Ovary (tissue), 9 donors: ENCODE data around the gene MDP1. TPM values are rescaled to one million over a fixed set of nuclear protein-coding genes. Genes with fewer than 3 reads are reported as not detected.
"Not testable (repeated sequence)": the region's sequence is repeated elsewhere in the genome, so short reads cannot be mapped to it uniquely, and the experiment has no call there.

ENCODE experiments used
- DNase-seq, 5 donors: peaks; one replicate each; pipeline ENCODE4 v3.0.0-alpha.2; 2019 to 2020
- H3K27ac ChIP-seq, 2 donors: fragments of 200-600 bp; one replicate each; pipeline versions ENCODE4 v1.5.1 to v1.8.0; 2019 to 2022
- H3K27me3 ChIP-seq: fragments of 200-600 bp; one replicate; pipeline ENCODE4 v1.8.0; 2022
- H3K36me3 ChIP-seq: fragments of 200-600 bp; sonication (generic); one replicate; pipeline ENCODE4 v1.5.1; 2019
- H3K4me1 ChIP-seq: one replicate; pipeline ENCODE4 v1.8.1; 2013; ENCODE audit warnings: mild to moderate bottlenecking, moderate library complexity; ENCODE audit not compliant: insufficient read depth
- H3K4me3 ChIP-seq: fragments of 200-600 bp; sonication (generic); one replicate; pipeline ENCODE4 v1.5.1; 2017
- H3K9me3 ChIP-seq, 2 donors: fragments of 200-600 bp in 1 of 2; sonication (generic) in 1 of 2; one replicate each; pipeline versions ENCODE4 v1.5.1 to v1.8.1; 2013 to 2019; ENCODE audit warnings: mild to moderate bottlenecking in 1 of 2, moderate library complexity in 1 of 2
- EP300 ChIP-seq: sonication (generic); formaldehyde crosslinking; IDR thresholded peaks from one replicate; pipeline ENCODE4 v1.6.1; 2017; ENCODE audit warnings: antibody characterized with exemption
- POLR2A ChIP-seq: fragments of 450-650 bp; IDR thresholded peaks from one replicate; pipeline ENCODE4 v1.6.1; 2017; ENCODE audit warnings: antibody characterized with exemption, mild to moderate bottlenecking, moderate library complexity
- WGBS, 3 donors: extraction: QIAGEN DNeasy Blood & Tissue Kit in 1 of 3; methylation state at CpG; one replicate each; pipeline versions ENCODE4 v1.1.5 to v1.1.7; 2013 to 2017; 5-methylcytosine and 5-hydroxymethylcytosine counted together
- intact Hi-C, 4 donors: fragments of 100-400 bp; cut with DNase I; formaldehyde crosslinking; loops; one replicate each; pipeline versions ENCODE4 v1.11.0 to v1.15.1; 2022 to 2023
- polyA plus RNA-seq, 2 donors: library from polyadenylated mRNA; stranded (reverse); fragments of 200-250 nt in 1 of 2; fragments of 350-450 nt in 1 of 2; fragmentation: Illumina TruSeq in 1 of 2; extraction: RNeasy Lipid Tissue Mini Kit (QIAGEN cat#74804) in 1 of 2; gene quantifications; one replicate each; pipeline ENCODE4 v1.2.3, GENCODE V29; 2013 to 2014
- total RNA-seq, 7 donors: library from RNA; depleted of rRNA in 2 of 7; stranded (reverse); fragments of >200 nt in 2 of 7; fragmentation: NEBNext Ultra II Directional in 3 of 7; extraction: Animal tissue kit (Norgen Biotek cat#: 25700) in 3 of 7; gene quantifications; one replicate each; pipeline versions ENCODE4 v1.1.0 to v1.2.4, GENCODE V29; 2016 to 2023
- TF ChIP-seq, protein P1 (sequence below), 3 donors: fragments of 450-650 bp in 2 of 3; fragments of 200-600 bp in 1 of 3; IDR thresholded peaks; one replicate each; pipeline versions ENCODE4 v1.5.1 to v1.8.0; 2016 to 2022; ENCODE audit warnings: antibody characterized with exemption in 3 of 3, mild to moderate bottlenecking in 1 of 3
- donor health status: DM: no; HTN: no; CAD: no; lungs with moderate emphysema.
- donor health status: DM: no; HTN: no; CAD: no.
- donor health status: Bipolar disorder and iron deficiency.
- donor health status: DM: yes; HTN: yes; CAD: no.
- donor health status: DM: no; HTN: no; CAD: no.
- donor health status: DM: yes; HTN: yes; CAD: no.

Gene MDP1
- total and polyA plus RNA-seq, 9 donors = 15.5 to 32.6 (median 19.4) TPM

DNA sequence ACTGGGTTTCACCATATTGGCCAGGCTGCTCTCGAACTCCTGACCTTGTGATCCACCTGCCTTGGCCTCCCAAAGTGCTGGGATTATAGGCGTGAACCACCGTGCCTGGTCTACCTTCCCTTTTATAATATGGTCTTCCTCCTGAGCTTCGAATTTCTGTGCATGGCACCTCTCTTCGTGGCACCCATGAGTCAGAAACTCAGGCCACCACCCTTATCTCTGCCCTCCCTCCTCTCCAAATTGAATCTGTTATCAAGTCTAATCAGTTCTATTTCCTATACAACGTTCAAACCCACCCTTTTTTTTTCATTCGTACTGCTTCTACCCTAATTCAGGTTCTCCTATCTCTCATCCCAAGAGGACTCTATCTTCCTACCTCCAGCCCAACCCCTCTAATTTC, 31.6 kb upstream of the MDP1 start:
- TF ChIP-seq EP300 = no peak
- TF ChIP-seq POLR2A = no peak
- TF ChIP-seq, protein P1, sequence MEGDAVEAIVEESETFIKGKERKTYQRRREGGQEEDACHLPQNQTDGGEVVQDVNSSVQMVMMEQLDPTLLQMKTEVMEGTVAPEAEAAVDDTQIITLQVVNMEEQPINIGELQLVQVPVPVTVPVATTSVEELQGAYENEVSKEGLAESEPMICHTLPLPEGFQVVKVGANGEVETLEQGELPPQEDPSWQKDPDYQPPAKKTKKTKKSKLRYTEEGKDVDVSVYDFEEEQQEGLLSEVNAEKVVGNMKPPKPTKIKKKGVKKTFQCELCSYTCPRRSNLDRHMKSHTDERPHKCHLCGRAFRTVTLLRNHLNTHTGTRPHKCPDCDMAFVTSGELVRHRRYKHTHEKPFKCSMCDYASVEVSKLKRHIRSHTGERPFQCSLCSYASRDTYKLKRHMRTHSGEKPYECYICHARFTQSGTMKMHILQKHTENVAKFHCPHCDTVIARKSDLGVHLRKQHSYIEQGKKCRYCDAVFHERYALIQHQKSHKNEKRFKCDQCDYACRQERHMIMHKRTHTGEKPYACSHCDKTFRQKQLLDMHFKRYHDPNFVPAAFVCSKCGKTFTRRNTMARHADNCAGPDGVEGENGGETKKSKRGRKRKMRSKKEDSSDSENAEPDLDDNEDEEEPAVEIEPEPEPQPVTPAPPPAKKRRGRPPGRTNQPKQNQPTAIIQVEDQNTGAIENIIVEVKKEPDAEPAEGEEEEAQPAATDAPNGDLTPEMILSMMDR (IDR thresholded peaks at IDR 0.05) = no peak
- 73 to 75% (median 74%) methylated on average over 7 of the region's 7 CpGs for WGBS, 3 donors
- H3K4me3 ChIP-seq = no peak overlapping the region
- H3K36me3 ChIP-seq = no peaks in the 10 kb centered on the region
- H3K4me1 ChIP-seq = peaks cover 2% of the 10 kb centered on the region
- no peaks in the 10 kb centered on the region for H3K27me3 ChIP-seq
- DNase-seq = peak in 1 of 5 donors; percentile 11
- no peaks in the 10 kb centered on the region for H3K9me3 ChIP-seq
- intact Hi-C loops = no loop called here
- no peak overlapping the region for H3K27ac ChIP-seq

DNA sequence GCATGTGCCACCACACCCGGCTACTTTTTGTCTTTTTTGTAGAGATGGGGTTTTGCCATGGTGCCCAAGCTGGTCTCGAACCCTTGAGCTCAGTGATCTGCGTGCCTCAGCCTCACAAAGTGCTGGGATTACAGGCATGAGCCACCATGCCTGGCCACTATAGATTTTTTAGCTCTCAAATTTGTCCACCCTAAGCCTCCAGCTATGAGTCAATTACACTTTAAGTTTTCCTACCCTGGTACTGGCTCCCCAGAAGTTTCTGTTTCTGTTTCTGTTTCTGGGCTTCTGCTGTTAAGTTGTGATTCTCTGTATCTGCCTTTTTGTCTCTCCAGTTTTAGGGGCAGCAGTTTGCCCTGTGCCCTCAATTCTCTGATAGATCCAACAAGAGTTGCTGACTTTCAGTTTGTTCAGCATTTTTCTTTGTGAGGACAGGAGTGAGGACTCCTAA, 30.9 kb upstream of the MDP1 start:
- no peak for TF ChIP-seq POLR2A
- TF ChIP-seq EP300 = no peak
- TF ChIP-seq, protein P1 (IDR thresholded peaks at IDR 0.05) = no peak
- Histone ChIP-seq H3K36me3 (no peaks in the 10 kb centered on the region), H3K27ac (no peak overlapping the region), H3K27me3 (no peaks in the 10 kb centered on the region), H3K9me3 (no peaks in the 10 kb centered on the region), H3K4me3 (no peak overlapping the region), H3K4me1 (peaks cover 2% of the 10 kb centered on the region)
- intact Hi-C loops = no loop called here
- WGBS, 3 donors = 81 to 94% (median 85%) methylated on average over 3 of the region's 3 CpGs
- DNase-seq = no peak

DNA sequence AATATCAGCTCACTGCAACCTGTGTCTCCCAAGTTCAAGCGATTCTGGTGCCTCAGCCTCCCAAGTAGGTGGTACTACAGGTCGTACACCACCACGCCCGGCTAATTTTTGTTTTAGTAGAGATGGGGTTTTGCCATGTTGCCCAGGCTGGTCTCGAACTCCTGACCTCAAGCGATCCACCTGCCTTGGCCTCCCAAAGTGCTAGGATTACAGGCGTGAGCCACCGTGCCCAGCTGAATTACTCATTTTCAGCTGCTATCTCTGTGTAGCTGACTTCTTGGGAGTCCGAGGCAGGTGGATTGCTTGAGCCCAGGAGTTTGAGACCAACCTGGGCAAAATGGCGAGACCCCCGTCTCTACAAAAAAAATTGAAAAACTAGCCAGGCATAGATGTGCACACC, 29.5 kb upstream of the MDP1 start:
- H3K27me3 ChIP-seq, H3K9me3 ChIP-seq, H3K36me3 ChIP-seq, H3K4me3 ChIP-seq, H3K27ac ChIP-seq, intact Hi-C loops, H3K4me1 ChIP-seq: not testable (repeated sequence)
- 85 to 93% (median 91%) methylated on average over 11 of the region's 11 CpGs for WGBS, 3 donors
- DNase-seq = peak in 1 of 5 donors; percentile 13

DNA sequence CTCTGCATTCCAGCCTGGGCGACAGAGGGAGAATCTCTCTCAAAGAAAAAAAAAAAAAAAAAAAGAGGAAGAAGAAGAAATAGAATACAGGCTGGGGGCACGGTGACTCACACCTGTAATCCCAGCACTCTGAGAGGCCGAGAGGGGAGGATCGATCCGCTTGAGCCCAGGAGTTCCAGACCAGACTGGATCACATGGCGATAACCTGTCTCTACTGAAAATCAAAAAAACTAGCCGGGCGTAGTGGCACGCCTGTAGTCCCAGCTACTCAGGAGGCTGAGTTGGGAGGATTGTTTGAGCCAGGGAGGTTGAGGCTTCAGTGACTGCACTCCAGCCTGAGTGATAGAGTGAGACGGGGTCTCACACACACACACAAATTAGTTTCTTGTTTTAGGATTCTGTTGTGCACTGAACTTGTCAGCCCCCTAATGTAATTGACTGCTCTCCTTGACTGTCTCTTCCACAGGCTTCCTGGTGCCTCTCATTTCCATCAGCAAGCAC, 27.5 kb upstream of the MDP1 start:
- TF ChIP-seq EP300 = no peak
- TF ChIP-seq, protein P1 (IDR thresholded peaks at IDR 0.05) = no peak
- no peaks in the 10 kb centered on the region for H3K27me3 ChIP-seq

DNA sequence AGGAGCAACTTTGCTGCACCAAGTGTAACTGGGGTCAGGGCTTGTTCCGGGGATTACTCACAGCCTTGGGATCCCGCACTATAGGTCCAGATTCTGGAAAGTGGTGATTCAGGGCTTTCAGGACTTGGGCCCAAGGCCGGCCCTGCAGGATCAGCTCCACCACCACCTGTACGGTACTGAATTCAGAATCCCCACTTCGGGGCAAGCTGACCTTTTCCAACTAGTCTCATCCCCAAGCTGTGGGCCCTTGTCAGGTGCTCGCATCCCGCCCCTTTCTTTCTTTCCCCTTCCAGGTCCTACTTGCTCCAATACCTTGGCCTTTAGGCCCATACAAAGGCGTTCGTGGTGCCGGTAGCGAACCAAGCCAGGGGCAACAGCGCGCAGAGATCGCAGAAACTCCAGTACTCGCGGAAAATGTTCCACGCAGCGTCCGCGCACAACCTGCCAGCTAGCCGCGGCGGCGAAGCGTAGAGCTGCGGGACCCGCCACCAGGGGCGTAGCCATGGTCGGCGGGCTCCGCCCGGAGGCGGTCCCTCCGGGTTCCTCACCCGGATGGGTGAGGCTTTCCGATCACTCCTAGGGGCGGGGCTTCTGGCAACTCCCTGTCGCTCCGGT, 26.1 kb upstream of the MDP1 start:
- intact Hi-C loops = loop anchor here in 3 of 4 donors (5.0 kb wide), 4 partner anchors 55 to 190 kb away; partner anchors contain the start of genes CIDEB (in 1 of the 3), DHRS1 (in 1 of the 3), LTB4R (in 1 of the 3) and LTB4R2 (in 1 of the 3)
- Histone ChIP-seq H3K27ac (peak overlapping the region; percentile 92 to 96), H3K4me1 (peaks cover 7% of the 10 kb centered on the region), H3K27me3 (no peaks in the 10 kb centered on the region), H3K9me3 (no peaks in the 10 kb centered on the region), H3K36me3 (no peaks in the 10 kb centered on the region), H3K4me3 (peak overlapping the region; percentile 91)
- DNase-seq = peak; percentile 93 to 94 (median 93)
- TF ChIP-seq, protein P1 (IDR thresholded peaks at IDR 0.05) = peak; percentile 73 to 81 (median 79)
- no peak for TF ChIP-seq EP300
- WGBS, 3 donors = 0 to 1% (median 0%) methylated on average over 31 to 39 of the region's 39 CpGs

More for the DNA sequence above, 27.5 kb upstream of the MDP1 start:
- no peaks in the 10 kb centered on the region for H3K9me3 ChIP-seq
- peak in 1 of 5 donors; percentile 51 for DNase-seq
- H3K27ac ChIP-seq = peak overlapping the region; percentile 92 to 96
- peaks cover 7% of the 10 kb centered on the region for H3K4me1 ChIP-seq
- peak overlapping the region; percentile 91 for H3K4me3 ChIP-seq
- intact Hi-C loops = loop anchor here in 3 of 4 donors (5.0 kb wide), 4 partner anchors 54 to 189 kb away; partner anchors contain the start of genes CIDEB (in 1 of the 3), DHRS1 (in 1 of the 3), LTB4R (in 1 of the 3) and LTB4R2 (in 1 of the 3)
- no peaks in the 10 kb centered on the region for H3K36me3 ChIP-seq
- WGBS, 3 donors = 57 to 63% (median 62%) methylated on average over 10 of the region's 10 CpGs
